ENCODE data around the gene PRODH.
"Not testable (repeated sequence)": the region's sequence is repeated elsewhere in the genome, so short reads cannot be mapped to it uniquely, and the experiment has no call there.

Gene PRODH

DNA sequence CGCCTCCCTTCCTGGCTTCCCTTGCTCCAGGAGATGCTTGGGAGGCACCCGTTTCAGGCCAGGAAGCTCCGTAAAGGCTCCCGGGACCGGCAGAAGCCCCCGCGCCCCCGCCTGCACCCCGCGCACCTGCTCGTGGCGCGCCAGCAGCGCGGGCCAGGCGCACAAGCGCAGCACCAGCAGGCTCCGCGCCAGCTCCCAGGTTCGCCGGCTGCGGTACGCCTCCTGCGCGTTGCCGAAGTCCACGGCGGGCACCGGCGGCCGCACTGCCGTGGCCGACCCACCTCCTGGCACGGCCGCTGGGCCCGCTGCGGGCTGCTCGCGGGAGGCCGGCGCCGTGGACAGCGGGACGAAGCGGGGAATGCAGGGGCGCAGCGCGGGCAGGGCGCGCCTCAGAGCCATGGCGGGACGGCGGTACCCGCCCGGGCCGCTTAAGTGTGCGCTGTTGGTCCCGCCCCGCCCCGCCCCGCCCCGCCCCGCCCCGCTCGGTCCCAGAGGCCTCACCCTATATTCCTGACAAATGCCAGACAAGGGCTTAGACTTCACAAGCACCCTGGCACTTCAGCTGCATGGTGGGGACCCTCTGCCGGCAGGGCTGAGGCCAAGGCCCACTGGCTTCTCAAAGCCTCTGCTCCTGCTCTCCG is at the start of gene PRODH:
TSS of gene PRODH (minus strand) at position 405 of the 641 bp plus-strand sequence. CDS start at position 399, 6 bp downstream.
- Mint-ChIP-seq H3K27me3 (no peaks in the 10 kb centered on the region), H3K4me1 (ENCODE audit: low read depth) (no peaks in the 10 kb centered on the region), H3K4me3 (no peak within 1 kb of the TSS), H3K27ac (no peak within 1 kb of the TSS), H3K9me3 (no peaks in the 10 kb centered on the region), H3K36me3 (ENCODE audit: low read depth) (no peaks in the 10 kb centered on the region)
- intact Hi-C loops (cut with micrococcal nuclease): no loop called here

- Mint-ChIP-seq H3K4me1 (ENCODE audit: low read depth) (no peaks in the 10 kb centered on the region), H3K4me3 (no peak overlapping the region), H3K9me3 (no peaks in the 10 kb centered on the region), H3K27ac (no peak overlapping the region), H3K36me3 (ENCODE audit: low read depth) (no peaks in the 10 kb centered on the region), H3K27me3 (peaks cover 2% of the 10 kb centered on the region)
- intact Hi-C loops (cut with micrococcal nuclease): no loop called here
Observed at GRCh38 chr22:18985780-18986179, 49.7 kb upstream of the PRODH start.

DNA sequence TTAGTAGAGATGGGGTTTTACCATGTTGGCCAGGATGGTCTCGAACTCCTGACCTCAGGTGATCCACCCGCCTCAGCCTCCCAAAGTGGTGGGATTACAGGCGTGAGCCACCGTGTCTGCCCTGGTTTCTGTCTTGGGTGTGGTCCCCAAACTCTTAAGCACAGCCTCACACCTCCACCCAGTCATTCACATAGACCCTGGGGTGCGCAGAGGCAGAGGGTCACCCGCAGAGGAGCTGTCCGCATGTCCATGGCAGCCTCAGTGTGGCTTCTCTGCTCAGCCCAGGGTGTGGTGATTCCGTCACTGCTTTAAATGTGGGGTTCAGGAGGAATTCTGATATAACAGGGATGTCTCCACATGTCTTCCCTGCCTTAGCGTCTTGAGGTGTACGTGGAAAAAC is 48.5 kb upstream of the PRODH start:
- intact Hi-C loops (cut with micrococcal nuclease): no loop called here
- Mint-ChIP-seq H3K36me3 (ENCODE audit: low read depth) (no peaks in the 10 kb centered on the region), H3K9me3 (no peaks in the 10 kb centered on the region), H3K27me3 (peaks cover 2% of the 10 kb centered on the region), H3K27ac (no peak overlapping the region), H3K4me1 (ENCODE audit: low read depth) (no peaks in the 10 kb centered on the region), H3K4me3 (no peak overlapping the region)

DNA sequence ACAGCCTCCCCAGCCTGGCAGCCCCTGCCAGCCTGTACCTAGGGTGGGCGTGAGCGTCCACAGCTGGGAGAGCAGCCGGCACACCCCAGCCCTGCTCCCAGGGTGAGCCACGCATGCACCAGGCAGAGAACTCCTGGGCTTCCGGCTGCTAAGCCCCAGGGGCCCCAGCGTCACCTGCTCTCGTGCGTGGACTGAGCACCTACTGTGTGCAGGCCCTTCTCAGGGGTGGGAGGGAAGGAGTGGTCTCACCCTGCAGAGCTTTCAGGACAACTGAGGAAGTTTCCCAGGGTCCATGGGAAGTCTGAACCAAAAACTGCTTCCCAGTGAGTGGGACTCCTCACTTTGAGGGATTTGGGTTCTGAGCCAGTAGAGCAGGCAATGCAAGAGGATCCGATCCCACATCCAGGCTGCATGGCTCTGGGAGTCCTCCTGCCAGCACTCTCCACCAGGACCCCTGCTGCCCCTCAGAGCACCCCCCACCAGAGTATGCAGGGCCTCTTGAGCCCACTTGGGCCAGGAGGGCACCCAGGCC is 47.1 kb upstream of the PRODH start:
- Mint-ChIP-seq H3K9me3 (no peaks in the 10 kb centered on the region), H3K36me3 (ENCODE audit: low read depth) (no peaks in the 10 kb centered on the region), H3K4me3 (no peak overlapping the region), H3K4me1 (ENCODE audit: low read depth) (no peaks in the 10 kb centered on the region), H3K27ac (no peak overlapping the region), H3K27me3 (peaks cover 2% of the 10 kb centered on the region)
- intact Hi-C loops (cut with micrococcal nuclease): no loop called here

- Mint-ChIP-seq H3K27me3 (peaks cover 5% of the 10 kb centered on the region), H3K36me3 (ENCODE audit: low read depth) (no peaks in the 10 kb centered on the region), H3K4me3 (no peak overlapping the region), H3K4me1 (ENCODE audit: low read depth) (no peaks in the 10 kb centered on the region), H3K27ac (no peak overlapping the region), H3K9me3 (no peaks in the 10 kb centered on the region)
- intact Hi-C loops (cut with micrococcal nuclease): no loop called here
Observed at GRCh38 chr22:18980829-18981228, 44.7 kb upstream of the PRODH start.

DNA sequence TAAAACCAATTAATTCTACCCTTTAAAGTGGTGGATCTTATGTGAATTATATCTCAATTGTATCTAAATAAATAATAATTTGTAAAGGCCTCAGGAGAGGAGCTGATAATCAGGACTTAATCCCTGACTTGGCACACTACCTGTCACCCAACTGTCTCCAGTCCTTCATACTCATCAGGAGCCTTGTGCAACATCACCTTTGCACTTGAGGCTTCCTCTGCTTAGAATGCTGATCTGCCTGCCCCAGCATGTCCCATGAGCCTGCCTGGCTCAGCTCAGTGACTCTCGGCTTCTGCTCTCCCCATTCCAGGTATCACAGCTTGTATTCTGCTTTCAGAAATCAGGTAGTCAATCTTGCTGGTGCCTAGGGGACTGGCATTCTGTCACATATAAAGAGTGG is 43.9 kb upstream of the PRODH start:
- no peaks in the 10 kb centered on the region for H3K4me1 Mint-ChIP-seq (ENCODE audit: low read depth)
- H3K36me3 Mint-ChIP-seq (ENCODE audit: low read depth): no peaks in the 10 kb centered on the region
- intact Hi-C loops (cut with micrococcal nuclease): no loop called here
- H3K27me3 Mint-ChIP-seq: peaks cover 6% of the 10 kb centered on the region
- H3K4me3 Mint-ChIP-seq: no peak overlapping the region
- no peaks in the 10 kb centered on the region for H3K9me3 Mint-ChIP-seq
- no peak overlapping the region for H3K27ac Mint-ChIP-seq

DNA sequence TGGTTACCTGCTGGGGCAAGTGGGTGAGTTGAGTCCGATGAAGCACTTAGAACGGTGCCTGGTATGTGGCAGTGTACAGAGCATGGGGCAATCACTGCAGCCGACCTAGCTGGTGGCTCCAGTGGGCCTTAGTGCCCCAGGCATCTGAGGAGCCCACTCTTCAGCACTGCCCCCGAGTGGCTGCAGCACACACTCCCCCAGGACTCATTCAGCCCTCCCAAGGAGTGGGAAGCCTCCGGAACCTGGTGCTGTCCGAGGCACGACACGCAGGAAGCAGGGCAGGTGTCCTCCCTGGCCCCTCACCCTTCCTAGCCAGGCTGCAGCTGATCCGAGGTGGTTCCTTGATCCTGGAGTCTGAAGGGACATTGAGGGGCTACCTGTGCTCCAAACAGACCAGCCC is 42.4 kb upstream of the PRODH start:
- intact Hi-C loops (cut with micrococcal nuclease): no loop called here
- H3K4me3 Mint-ChIP-seq: no peak overlapping the region
- no peaks in the 10 kb centered on the region for H3K4me1 Mint-ChIP-seq (ENCODE audit: low read depth)
- no peaks in the 10 kb centered on the region for H3K36me3 Mint-ChIP-seq (ENCODE audit: low read depth)
- H3K9me3 Mint-ChIP-seq: no peaks in the 10 kb centered on the region
- peaks cover 10% of the 10 kb centered on the region for H3K27me3 Mint-ChIP-seq
- H3K27ac Mint-ChIP-seq: no peak overlapping the region

GRCh38 chr22:18977824-18978425 is 41.8 kb upstream of the PRODH start:
- Mint-ChIP-seq H3K4me3 (no peak overlapping the region), H3K9me3 (no peaks in the 10 kb centered on the region), H3K36me3 (ENCODE audit: low read depth) (no peaks in the 10 kb centered on the region)

DNA sequence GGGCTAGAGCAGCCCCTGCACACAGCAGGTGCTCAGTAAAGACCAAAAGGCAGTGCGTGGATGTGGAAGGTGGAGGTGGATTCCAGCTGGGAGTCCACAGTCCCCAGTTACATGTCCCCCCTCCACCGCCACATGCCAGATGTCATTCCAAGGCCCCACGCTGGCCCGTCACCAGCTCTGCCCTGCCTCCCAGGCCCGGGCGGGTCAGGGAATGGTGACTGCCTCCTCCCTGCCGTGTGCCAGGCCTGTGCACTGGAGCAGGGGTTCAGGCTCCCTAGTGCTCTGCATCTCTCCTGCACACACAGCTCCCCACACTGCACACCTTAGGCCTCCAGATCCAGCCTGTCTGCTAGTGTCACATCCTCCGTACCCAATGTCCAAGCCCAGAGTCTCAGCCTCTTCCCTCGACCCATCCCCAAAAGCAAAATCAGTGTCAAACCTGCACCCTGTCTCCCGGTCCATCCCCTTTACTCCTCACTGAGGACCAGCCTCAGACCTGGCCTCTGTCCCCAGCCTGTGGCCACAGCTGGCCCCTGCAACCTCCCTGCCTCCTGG is 40.2 kb upstream of the PRODH start:
- Mint-ChIP-seq H3K4me3 (no peak overlapping the region), H3K9me3 (no peaks in the 10 kb centered on the region), H3K27ac (no peak overlapping the region), H3K36me3 (ENCODE audit: low read depth) (no peaks in the 10 kb centered on the region), H3K27me3 (peaks cover 28% of the 10 kb centered on the region), H3K4me1 (ENCODE audit: low read depth) (no peaks in the 10 kb centered on the region)
- intact Hi-C loops (cut with micrococcal nuclease): no loop called here

More at GRCh38 chr22:18977824-18978425, 41.8 kb upstream of the PRODH start:
- Mint-ChIP-seq H3K27me3 (peaks cover 12% of the 10 kb centered on the region), H3K27ac (no peak overlapping the region), H3K4me1 (ENCODE audit: low read depth) (no peaks in the 10 kb centered on the region)
- intact Hi-C loops (cut with micrococcal nuclease): no loop called here

DNA sequence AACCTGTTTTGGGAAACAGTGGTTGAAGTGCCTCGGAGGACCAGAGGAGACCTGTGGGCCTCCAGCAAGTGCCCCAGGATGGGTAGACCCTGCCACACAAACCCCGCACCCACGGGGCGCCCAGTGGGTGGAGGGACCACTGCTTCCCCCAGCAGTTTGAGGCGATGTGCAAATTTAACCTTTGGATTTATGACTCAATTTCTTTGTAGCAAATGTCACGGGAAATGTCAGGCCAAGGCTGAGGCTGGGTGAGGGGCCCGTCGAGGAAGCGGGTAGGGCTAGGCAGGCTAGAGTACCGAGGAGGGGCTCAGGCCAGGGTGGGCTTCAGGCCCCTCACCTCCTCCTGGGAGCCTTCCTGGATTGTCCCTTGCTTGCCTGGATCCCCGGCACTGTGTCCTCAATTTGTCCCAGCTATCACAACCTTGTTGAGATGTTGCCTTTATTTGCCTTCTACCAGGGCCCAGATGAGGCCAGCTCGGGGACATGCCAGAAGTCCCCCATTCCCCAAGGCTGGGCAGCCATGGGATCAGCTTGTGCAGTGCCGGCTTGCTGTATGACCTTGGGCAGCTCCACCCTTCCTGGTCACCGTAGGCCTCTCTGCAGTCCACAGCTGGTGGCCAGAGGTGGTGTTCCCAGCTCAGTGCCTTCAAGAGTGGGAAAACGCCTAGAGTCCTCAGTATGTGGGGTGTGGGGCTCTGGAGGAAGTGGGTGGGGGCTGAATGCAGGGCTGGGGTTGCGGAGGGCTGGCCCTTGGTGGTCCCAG is 39.5 kb upstream of the PRODH start:
- Mint-ChIP-seq H3K4me1 (ENCODE audit: low read depth) (no peaks in the 10 kb centered on the region), H3K27me3 (peaks cover 35% of the 10 kb centered on the region), H3K36me3 (ENCODE audit: low read depth) (no peaks in the 10 kb centered on the region), H3K4me3 (no peak overlapping the region), H3K9me3 (no peaks in the 10 kb centered on the region), H3K27ac (no peak overlapping the region)
- intact Hi-C loops (cut with micrococcal nuclease): no loop called here

DNA sequence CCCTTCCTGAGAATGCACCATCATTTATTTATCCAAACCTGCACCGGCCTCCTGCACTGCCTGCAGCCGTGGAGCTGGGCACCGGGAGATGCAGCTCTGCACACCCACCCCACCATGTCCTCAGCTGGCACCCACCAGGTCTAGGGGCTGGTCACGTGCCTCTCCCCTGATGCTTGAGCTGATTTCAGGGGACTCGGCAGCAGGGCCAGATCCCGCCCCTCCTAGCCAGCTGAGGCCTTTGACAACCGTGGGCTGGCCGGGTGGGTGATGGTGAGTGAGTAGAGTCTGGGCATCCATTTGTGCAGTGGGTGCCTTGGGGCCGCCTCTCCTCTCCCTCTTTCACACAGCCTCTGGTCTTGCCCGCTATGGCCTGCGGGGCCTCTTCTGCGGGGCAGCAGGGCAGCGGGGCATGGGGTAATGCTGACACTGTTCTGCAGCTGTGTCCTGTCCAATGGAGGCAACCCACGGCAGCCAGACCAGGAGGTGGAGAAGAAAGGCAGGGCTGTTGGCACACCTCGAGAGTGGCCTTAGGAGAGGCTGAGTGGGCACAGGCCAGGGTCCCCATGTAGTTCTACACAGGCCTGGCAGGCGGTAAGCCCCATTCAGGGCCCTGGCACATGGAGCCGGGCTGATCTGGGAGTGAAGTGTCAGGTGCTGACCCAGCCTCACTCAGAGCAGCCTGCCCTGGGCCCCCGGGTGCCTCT is 38.5 kb upstream of the PRODH start:
- Mint-ChIP-seq H3K27me3 (peaks cover 37% of the 10 kb centered on the region), H3K4me3 (no peak overlapping the region), H3K36me3 (ENCODE audit: low read depth) (no peaks in the 10 kb centered on the region), H3K4me1 (ENCODE audit: low read depth) (no peaks in the 10 kb centered on the region), H3K27ac (no peak overlapping the region), H3K9me3 (no peaks in the 10 kb centered on the region)
- intact Hi-C loops (cut with micrococcal nuclease): no loop called here

DNA sequence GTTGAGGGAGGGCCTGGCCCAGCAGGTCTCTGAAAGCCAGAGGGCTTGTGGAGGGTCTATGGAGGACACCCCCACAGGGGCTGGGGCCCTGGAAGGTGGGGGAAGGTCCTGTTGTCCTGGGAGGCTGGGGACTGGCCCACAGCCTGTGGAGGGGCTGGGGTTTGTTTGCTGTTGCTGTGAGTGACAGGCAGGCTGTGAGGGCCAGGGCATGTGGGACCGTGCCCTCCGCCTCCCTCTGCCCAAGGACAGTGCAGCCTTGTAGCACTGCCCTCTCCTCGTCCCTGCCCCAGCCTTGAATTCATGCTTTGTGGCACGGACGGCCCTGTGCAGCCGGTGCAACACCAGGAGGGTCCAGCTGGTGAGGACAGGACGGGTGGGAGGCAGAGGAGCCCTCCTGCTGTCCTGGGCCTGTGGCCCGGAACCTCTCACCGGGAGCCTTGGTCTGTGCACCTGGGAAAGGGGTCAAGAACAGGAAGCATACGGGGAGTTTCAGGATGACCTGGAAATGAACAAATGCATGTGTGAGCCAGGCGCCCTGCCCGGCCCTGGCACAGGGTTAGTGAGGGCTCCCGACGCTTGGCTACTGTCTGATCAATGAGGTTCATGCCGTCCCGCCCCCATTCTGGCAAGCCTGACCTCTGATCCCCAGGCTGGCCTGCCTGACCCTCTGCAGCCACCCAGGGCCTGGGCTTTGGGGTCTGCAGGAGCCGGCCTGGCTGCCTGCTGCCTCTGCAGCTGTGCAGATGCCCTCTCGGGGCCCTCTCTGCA is 37.4 kb upstream of the PRODH start:
- no peaks in the 10 kb centered on the region for H3K36me3 Mint-ChIP-seq (ENCODE audit: low read depth)
- H3K27ac Mint-ChIP-seq: no peak overlapping the region
- H3K4me3 Mint-ChIP-seq: no peak overlapping the region
- intact Hi-C loops (cut with micrococcal nuclease): no loop called here
- H3K9me3 Mint-ChIP-seq: no peaks in the 10 kb centered on the region
- no peaks in the 10 kb centered on the region for H3K4me1 Mint-ChIP-seq (ENCODE audit: low read depth)
- peaks cover 49% of the 10 kb centered on the region for H3K27me3 Mint-ChIP-seq

GRCh38 chr22:18972591-18972990 is 36.5 kb upstream of the PRODH start:
- intact Hi-C loops (cut with micrococcal nuclease); H3K4me3 Mint-ChIP-seq; H3K36me3 Mint-ChIP-seq (ENCODE audit: low read depth); H3K9me3 Mint-ChIP-seq; H3K4me1 Mint-ChIP-seq (ENCODE audit: low read depth); H3K27ac Mint-ChIP-seq: not testable (repeated sequence)
- H3K27me3 Mint-ChIP-seq: peaks cover 53% of the 10 kb centered on the region

Measured in dendritic cell treated with granulocyte-macrophage colony-stimulating factor and Interleukin-4, amounts not matched to agents 40 ng/mL and 50 ng/mL, for 4 days (primary cell).